K562 (cell line): Measurements from ENCODE around the gene PRSS27. TPM values are rescaled to one million over a fixed set of nuclear protein-coding genes. Genes with fewer than 3 reads are reported as not detected.
A peak's percentile ranks its signal among the peaks of the same experiment; 100 is the strongest.

ENCODE experiments used
- ATF7 ChIP-seq: fragments of 450-650 bp; IDR thresholded peaks from 2 replicates; pipeline ENCODE4 v1.7.1; 2014; ENCODE audit warnings: mild to moderate bottlenecking, moderate library complexity
- GTF2F1 ChIP-seq: IDR thresholded peaks from 2 replicates; pipeline ENCODE4 v1.6.1; 2011; ENCODE audit warnings: low read depth, low read length, improper control_type of control experiment
- HNRNPK ChIP-seq: fragments of 200-400 bp; formaldehyde crosslinking; IDR thresholded peaks from one replicate; pipeline ENCODE4 v1.6.1; 2018; ENCODE audit warnings: mild to moderate bottlenecking, low read depth, low read length; ENCODE audit not compliant: poor library complexity, severe bottlenecking
- POLR2AphosphoS2 ChIP-seq: IDR thresholded peaks from 2 replicates; pipeline ENCODE4 v1.6.1; 2012; ENCODE audit warnings: low read length, improper control_type of control experiment
- RBM39 ChIP-seq: fragments of 200-400 bp; formaldehyde crosslinking; optimal IDR thresholded peaks from 2 replicates; pipeline ENCODE3; 2018; ENCODE audit warnings: low read depth, low read length
- ZC3H11A ChIP-seq: IDR thresholded peaks from 2 replicates; pipeline ENCODE4 v1.6.1; 2012; ENCODE audit warnings: low read depth, low read length, improper control_type of control experiment
- ZNF23 ChIP-seq: fragments of 250-450 bp; sonication (Bioruptor Pico); IDR thresholded peaks from 2 replicates; pipeline ENCODE4 v1.4.0; 2020; ENCODE audit warnings: mild to moderate bottlenecking
- polyA plus RNA-seq, 8 experiments: library from polyadenylated mRNA; depleted of rRNA in 4 of 8; stranded (reverse) in 5 of 8; unstranded in 3 of 8; fragments of >200 nt; fragmentation: Nextera tagmentation in 2 of 8; fragmentation: Illumina TruSeq in 1 of 8; extraction: Ambion mirVana in 2 of 8; extraction: Trizol in 1 of 8; gene quantifications; 2 replicates each; pipeline versions ENCODE4 v1.2.1 to v1.2.3, GENCODE V29; 2011 to 2014; ENCODE audit warnings: inconsistent platforms in 1 of 8, missing spikeins in 1 of 8
- total RNA-seq, 7 experiments: library from RNA; depleted of rRNA in 6 of 7; stranded (reverse); fragments of >200 nt in 6 of 7; fragmentation: Illumina TruSeq in 2 of 7; extraction: Trizol in 2 of 7; gene quantifications; 2 replicates each; pipeline versions ENCODE4 v1.2.1 to v1.2.3, GENCODE V29; 2011 to 2021; ENCODE audit warnings: low replicate concordance in 1 of 7
- TF ChIP-seq, protein P1 (sequence below): sonication (generic); formaldehyde crosslinking; IDR thresholded peaks from 2 replicates; pipeline ENCODE4 v1.8.1; 2023; ENCODE audit warnings: mild to moderate bottlenecking, missing genetic modification reagents
- TF ChIP-seq, protein P2 (sequence below): sonication (generic); formaldehyde crosslinking; IDR thresholded peaks from 2 replicates; pipeline ENCODE4 v1.8.0; 2023; ENCODE audit warnings: mild to moderate bottlenecking, missing genetic modification reagents

The PRSS27 gene
- total and polyA plus RNA-seq, 9 of the 15 experiments (the other 6 are each of a cell fraction or from before 2014, with no cell fraction given), result 0.09 to 0.20 (median 0.17) TPM; not detected in 5

DNA sequence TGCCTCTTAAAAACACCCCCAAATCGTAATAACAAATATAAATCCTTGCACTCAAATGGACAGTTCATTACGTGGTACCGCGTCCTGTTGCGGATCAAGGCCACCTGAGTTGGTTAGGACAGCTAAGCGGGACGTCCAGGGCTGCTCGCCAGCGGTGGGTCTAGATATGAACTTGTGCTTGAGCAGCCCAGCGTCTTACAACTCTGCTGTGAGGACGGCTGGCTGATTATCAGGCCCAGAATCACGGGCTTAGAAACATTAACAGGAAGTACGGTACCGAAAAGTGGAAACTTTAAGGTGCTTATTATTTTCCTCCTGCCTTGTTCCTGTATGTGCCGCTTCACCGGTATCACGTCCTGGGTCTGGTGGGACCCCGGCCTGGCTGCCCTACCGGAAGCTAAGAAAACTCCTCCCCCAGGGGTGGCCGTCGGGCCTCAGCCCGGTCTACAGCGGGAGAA lies 31.6 kb upstream of the PRSS27 start (continued):
- TF ChIP-seq, protein P1, sequence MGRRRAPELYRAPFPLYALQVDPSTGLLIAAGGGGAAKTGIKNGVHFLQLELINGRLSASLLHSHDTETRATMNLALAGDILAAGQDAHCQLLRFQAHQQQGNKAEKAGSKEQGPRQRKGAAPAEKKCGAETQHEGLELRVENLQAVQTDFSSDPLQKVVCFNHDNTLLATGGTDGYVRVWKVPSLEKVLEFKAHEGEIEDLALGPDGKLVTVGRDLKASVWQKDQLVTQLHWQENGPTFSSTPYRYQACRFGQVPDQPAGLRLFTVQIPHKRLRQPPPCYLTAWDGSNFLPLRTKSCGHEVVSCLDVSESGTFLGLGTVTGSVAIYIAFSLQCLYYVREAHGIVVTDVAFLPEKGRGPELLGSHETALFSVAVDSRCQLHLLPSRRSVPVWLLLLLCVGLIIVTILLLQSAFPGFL, result 0 out of 2 replicates have a peak, but pooled peaks have one; percentile 68
- TF ChIP-seq POLR2AphosphoS2 (no peak), RBM39 (peak; percentile 63), HNRNPK (no peak), ZC3H11A (no peak), GTF2F1 (0 out of 2 replicates have a peak, but pooled peaks have one; percentile 17), ZNF23 (CRISPR knock-in tag) (no peak), ATF7 (no peak)
- TF ChIP-seq, protein P2, sequence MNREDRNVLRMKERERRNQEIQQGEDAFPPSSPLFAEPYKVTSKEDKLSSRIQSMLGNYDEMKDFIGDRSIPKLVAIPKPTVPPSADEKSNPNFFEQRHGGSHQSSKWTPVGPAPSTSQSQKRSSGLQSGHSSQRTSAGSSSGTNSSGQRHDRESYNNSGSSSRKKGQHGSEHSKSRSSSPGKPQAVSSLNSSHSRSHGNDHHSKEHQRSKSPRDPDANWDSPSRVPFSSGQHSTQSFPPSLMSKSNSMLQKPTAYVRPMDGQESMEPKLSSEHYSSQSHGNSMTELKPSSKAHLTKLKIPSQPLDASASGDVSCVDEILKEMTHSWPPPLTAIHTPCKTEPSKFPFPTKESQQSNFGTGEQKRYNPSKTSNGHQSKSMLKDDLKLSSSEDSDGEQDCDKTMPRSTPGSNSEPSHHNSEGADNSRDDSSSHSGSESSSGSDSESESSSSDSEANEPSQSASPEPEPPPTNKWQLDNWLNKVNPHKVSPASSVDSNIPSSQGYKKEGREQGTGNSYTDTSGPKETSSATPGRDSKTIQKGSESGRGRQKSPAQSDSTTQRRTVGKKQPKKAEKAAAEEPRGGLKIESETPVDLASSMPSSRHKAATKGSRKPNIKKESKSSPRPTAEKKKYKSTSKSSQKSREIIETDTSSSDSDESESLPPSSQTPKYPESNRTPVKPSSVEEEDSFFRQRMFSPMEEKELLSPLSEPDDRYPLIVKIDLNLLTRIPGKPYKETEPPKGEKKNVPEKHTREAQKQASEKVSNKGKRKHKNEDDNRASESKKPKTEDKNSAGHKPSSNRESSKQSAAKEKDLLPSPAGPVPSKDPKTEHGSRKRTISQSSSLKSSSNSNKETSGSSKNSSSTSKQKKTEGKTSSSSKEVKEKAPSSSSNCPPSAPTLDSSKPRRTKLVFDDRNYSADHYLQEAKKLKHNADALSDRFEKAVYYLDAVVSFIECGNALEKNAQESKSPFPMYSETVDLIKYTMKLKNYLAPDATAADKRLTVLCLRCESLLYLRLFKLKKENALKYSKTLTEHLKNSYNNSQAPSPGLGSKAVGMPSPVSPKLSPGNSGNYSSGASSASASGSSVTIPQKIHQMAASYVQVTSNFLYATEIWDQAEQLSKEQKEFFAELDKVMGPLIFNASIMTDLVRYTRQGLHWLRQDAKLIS, result 0 out of 2 replicates have a peak, but pooled peaks have one; percentile 54
